CD14-positive monocyte (primary cell): Measurements from ENCODE around the gene SPAG8. TPM values are rescaled to one million over a fixed set of nuclear protein-coding genes. Genes with fewer than 3 reads are reported as not detected.

Source experiments
- DNase-seq, 3 donors: peaks; one replicate each; pipeline ENCODE4 v3.0.0-alpha.2; 2011 to 2022
- H2AFZ ChIP-seq: 2 replicates; pipeline ENCODE4 v1.6.0; 2012; ENCODE audit warnings: mild to moderate bottlenecking, low read depth, low read length, inconsistent platforms; ENCODE audit not compliant: insufficient read depth, poor library complexity, severe bottlenecking
- H3K27ac ChIP-seq, 2 donors: 1 replicate in 1 of 2; 2 replicates in 1 of 2; pipeline ENCODE4 v1.5.1; 2012 to 2013; ENCODE audit warnings: low read length in 2 of 2, control low read depth in 1 of 2, inconsistent platforms in 1 of 2, low read depth in 1 of 2, mild to moderate bottlenecking in 1 of 2
- H3K27me3 ChIP-seq, 2 donors: one replicate each; pipeline versions ENCODE4 v1.6.0 to v1.6.1; 2011 to 2013; ENCODE audit warnings: low read length in 2 of 2; ENCODE audit not compliant: control insufficient read depth in 2 of 2, insufficient read depth in 2 of 2
- H3K36me3 ChIP-seq, 2 donors: replicated peaks in 1 of 2; 1 replicate in 1 of 2; 2 replicates in 1 of 2; pipeline versions ENCODE4 v1.5.1 to v1.6.1; 2012 to 2013; ENCODE audit warnings: low read length in 2 of 2, control low read depth in 1 of 2, inconsistent platforms in 1 of 2, mild to moderate bottlenecking in 1 of 2; ENCODE audit not compliant: insufficient read depth in 2 of 2, control insufficient read depth in 1 of 2
- H3K4me1 ChIP-seq, 2 donors: 1 replicate in 1 of 2; 2 replicates in 1 of 2; pipeline versions ENCODE4 v1.5.1 to v1.6.1; 2012 to 2013; ENCODE audit warnings: low read length in 2 of 2, control low read depth in 1 of 2, inconsistent platforms in 1 of 2, mild to moderate bottlenecking in 1 of 2, moderate library complexity in 1 of 2; ENCODE audit not compliant: insufficient read depth in 2 of 2, control insufficient read depth in 1 of 2
- H3K4me2 ChIP-seq: replicated peaks from 2 replicates; pipeline ENCODE3; 2012; ENCODE audit warnings: low read length, moderate library complexity, mild to moderate bottlenecking; ENCODE audit not compliant: poor library complexity, severe bottlenecking; ENCODE audit errors: extremely low read depth
- H3K4me3 ChIP-seq, 3 experiments: fragments of 200-600 bp in 1 of 3; sonication (generic) in 1 of 3; replicated peaks in 1 of 3; 1 replicate in 2 of 3; 2 replicates in 1 of 3; pipeline ENCODE4 v1.5.1; 2011 to 2013; ENCODE audit warnings: low read length in 3 of 3, mild to moderate bottlenecking in 3 of 3, control low read depth in 2 of 3, low read depth in 2 of 3, inconsistent platforms in 1 of 3, moderate library complexity in 1 of 3
- H3K79me2 ChIP-seq: 2 replicates; pipeline ENCODE4 v1.6.0; 2012; ENCODE audit warnings: mild to moderate bottlenecking, control low read depth, inconsistent platforms, low read length, moderate library complexity; ENCODE audit not compliant: insufficient read depth
- H3K9ac ChIP-seq: 2 replicates; pipeline ENCODE4 v1.6.0; 2017; ENCODE audit warnings: low read length, mild to moderate bottlenecking; ENCODE audit not compliant: insufficient read depth, poor library complexity, severe bottlenecking
- H3K9me3 ChIP-seq, 2 donors: replicated peaks in 1 of 2; 1 replicate in 1 of 2; 2 replicates in 1 of 2; pipeline versions ENCODE4 v1.5.1 to v1.6.1; 2012 to 2013; ENCODE audit warnings: low read length in 2 of 2, control low read depth in 1 of 2; ENCODE audit not compliant: control insufficient read depth in 1 of 2, insufficient read depth in 1 of 2
- H4K20me1 ChIP-seq: 2 replicates; pipeline ENCODE4 v1.6.0; 2012; ENCODE audit warnings: mild to moderate bottlenecking, low read length, control low read depth, moderate library complexity; ENCODE audit not compliant: insufficient read depth
- H3K27ac Mint-ChIP-seq, 7 donors: one replicate each; pipeline ENCODE4 v1.8.0; 2020; ENCODE audit warnings: mild to moderate bottlenecking in 7 of 7, mixed read lengths in 7 of 7, moderate library complexity in 6 of 7, inconsistent platforms in 2 of 7
- H3K27me3 Mint-ChIP-seq, 3 donors: one replicate each; pipeline ENCODE4 v1.8.0; 2021 to 2022; ENCODE audit warnings: low read depth in 3 of 3, mild to moderate bottlenecking in 3 of 3, mixed read lengths in 3 of 3, moderate library complexity in 3 of 3, inconsistent platforms in 1 of 3
- H3K36me3 Mint-ChIP-seq, 2 donors: one replicate each; pipeline ENCODE4 v1.8.0; 2020; ENCODE audit warnings: mixed read lengths in 2 of 2, inconsistent platforms in 1 of 2, mild to moderate bottlenecking in 1 of 2
- H3K4me1 Mint-ChIP-seq: one replicate; pipeline ENCODE4 v1.8.0; 2020; ENCODE audit warnings: mild to moderate bottlenecking, mixed read lengths
- H3K4me3 Mint-ChIP-seq, 2 donors: one replicate each; pipeline ENCODE4 v1.8.0; 2020; ENCODE audit warnings: mild to moderate bottlenecking in 2 of 2, mixed read lengths in 2 of 2, moderate library complexity in 1 of 2
- H3K9me3 Mint-ChIP-seq, 7 donors: one replicate each; pipeline ENCODE4 v1.8.0; 2020 to 2022; ENCODE audit warnings: mixed read lengths in 7 of 7, mild to moderate bottlenecking in 6 of 7, moderate library complexity in 6 of 7, inconsistent platforms in 2 of 7
- WGBS: methylation state at CpG from one replicate; pipeline ENCODE4 v1.1.5; 2013; ENCODE audit warnings: missing lambda C conversion rate; ENCODE audit not compliant: insufficient coverage; 5-methylcytosine and 5-hydroxymethylcytosine counted together
- intact Hi-C, 2 donors: fragments of 100-400 bp; cut with micrococcal nuclease; formaldehyde crosslinking; loops; one replicate each; pipeline versions ENCODE4 v1.15.0 to v1.15.1; 2023
- polyA plus RNA-seq, 3 donors: library from polyadenylated mRNA; depleted of rRNA in 1 of 3; unstranded in 2 of 3; stranded (reverse) in 1 of 3; fragments of 300-500 nt in 2 of 3; fragments of >200 nt in 1 of 3; fragmentation: Illumina TruSeq in 2 of 3; gene quantifications; 1 replicate in 2 of 3; 2 replicates in 1 of 3; pipeline ENCODE4 v1.2.3, GENCODE V29; 2012 to 2021
- TF ChIP-seq, protein P1 (sequence below): fragments of 200-600 bp; IDR thresholded peaks from one replicate; pipeline ENCODE4 v1.8.0; 2022; ENCODE audit warnings: antibody characterized with exemption, mild to moderate bottlenecking

Gene SPAG8
- polyA plus RNA-seq, 3 donors = 0.52 to 2.9 (median 0.68) TPM

- Histone ChIP-seq H3K9ac (no peak overlapping the region), H3K9me3 (no peaks in the 10 kb centered on the region), H4K20me1 (no peaks in the 10 kb centered on the region), H3K4me1 (peaks cover 4 to 6% of the 10 kb centered on the region in 2 donors), H3K27ac (no peak overlapping the region), H3K4me3 (no peak overlapping the region), H2AFZ (no peak overlapping the region), H3K79me2 (no peaks in the 10 kb centered on the region), H3K4me2 (no peak overlapping the region), H3K27me3 (peaks cover 16 to 68% of the 10 kb centered on the region in 2 donors), H3K36me3 (no peaks in the 10 kb centered on the region)
- peaks cover 48 to 74% (median 70%) of the 10 kb centered on the region in 3 donors for H3K27me3 Mint-ChIP-seq
- no peak overlapping the region for H3K27ac Mint-ChIP-seq
- TF ChIP-seq, protein P1, sequence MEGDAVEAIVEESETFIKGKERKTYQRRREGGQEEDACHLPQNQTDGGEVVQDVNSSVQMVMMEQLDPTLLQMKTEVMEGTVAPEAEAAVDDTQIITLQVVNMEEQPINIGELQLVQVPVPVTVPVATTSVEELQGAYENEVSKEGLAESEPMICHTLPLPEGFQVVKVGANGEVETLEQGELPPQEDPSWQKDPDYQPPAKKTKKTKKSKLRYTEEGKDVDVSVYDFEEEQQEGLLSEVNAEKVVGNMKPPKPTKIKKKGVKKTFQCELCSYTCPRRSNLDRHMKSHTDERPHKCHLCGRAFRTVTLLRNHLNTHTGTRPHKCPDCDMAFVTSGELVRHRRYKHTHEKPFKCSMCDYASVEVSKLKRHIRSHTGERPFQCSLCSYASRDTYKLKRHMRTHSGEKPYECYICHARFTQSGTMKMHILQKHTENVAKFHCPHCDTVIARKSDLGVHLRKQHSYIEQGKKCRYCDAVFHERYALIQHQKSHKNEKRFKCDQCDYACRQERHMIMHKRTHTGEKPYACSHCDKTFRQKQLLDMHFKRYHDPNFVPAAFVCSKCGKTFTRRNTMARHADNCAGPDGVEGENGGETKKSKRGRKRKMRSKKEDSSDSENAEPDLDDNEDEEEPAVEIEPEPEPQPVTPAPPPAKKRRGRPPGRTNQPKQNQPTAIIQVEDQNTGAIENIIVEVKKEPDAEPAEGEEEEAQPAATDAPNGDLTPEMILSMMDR = no peak
- intact Hi-C loops = loop anchor here in 1 of 2 donors (10.0 kb wide), 1 partner anchor 62 kb away; no protein-coding TSS in a partner anchor
- H3K4me1 Mint-ChIP-seq = peaks cover 12% of the 10 kb centered on the region
- peaks cover 11 to 16% of the 10 kb centered on the region in 2 donors for H3K36me3 Mint-ChIP-seq
- DNase-seq = no peak
- H3K9me3 Mint-ChIP-seq = peaks cover 0 to 4% (median 0%) of the 10 kb centered on the region in 7 donors
- WGBS = 86% methylated on average over 25 of the region's 25 CpGs
- peak overlapping the region; percentile 32 to 43 for H3K4me3 Mint-ChIP-seq
These were observed 41.1 kb upstream of the SPAG8 start for GRCh38 chr9:35852876-35853865.

- H3K27ac Mint-ChIP-seq = no peak overlapping the region
These were observed 40.3 kb upstream of the SPAG8 start for GRCh38 chr9:35852267-35852815.

More at GRCh38 chr9:35852267-35852815, 40.3 kb upstream of the SPAG8 start:
- no peaks in the 10 kb centered on the region for H4K20me1 ChIP-seq
- H3K9me3 ChIP-seq = no peaks in the 10 kb centered on the region
- H3K4me3 Mint-ChIP-seq = peak overlapping the region; percentile 27 to 32
- H3K36me3 ChIP-seq = peaks cover 0 to 1% of the 10 kb centered on the region in 2 donors
- intact Hi-C loops = loop anchor here in 1 of 2 donors (10.0 kb wide), 1 partner anchor 62 kb away; no protein-coding TSS in a partner anchor
- DNase-seq = no peak
- no peaks in the 10 kb centered on the region for H3K79me2 ChIP-seq
- H3K4me2 ChIP-seq = no peak overlapping the region
- no peak overlapping the region for H3K4me3 ChIP-seq
- peaks cover 18 to 76% of the 10 kb centered on the region in 2 donors for H3K27me3 ChIP-seq
- H3K4me1 ChIP-seq = peaks cover 0 to 1% of the 10 kb centered on the region in 2 donors
- no peak overlapping the region for H2AFZ ChIP-seq
- H3K4me1 Mint-ChIP-seq = peaks cover 11% of the 10 kb centered on the region
- H3K27me3 Mint-ChIP-seq = peaks cover 43 to 79% (median 73%) of the 10 kb centered on the region in 3 donors
- peaks cover 0 to 4% (median 0%) of the 10 kb centered on the region in 7 donors for H3K9me3 Mint-ChIP-seq
- H3K27ac ChIP-seq = no peak overlapping the region
- H3K36me3 Mint-ChIP-seq = peaks cover 19 to 25% of the 10 kb centered on the region in 2 donors
- TF ChIP-seq, protein P1 = no peak
- WGBS = 100% methylated on average over 1 of the region's 2 CpGs
- no peak overlapping the region for H3K9ac ChIP-seq
